Activated naive CD8-positive, alpha-beta T cell treated with anti-CD3 and anti-CD28 coated beads, Interleukin-2, amount 50 U/mL, for 16 hours (primary cell): ENCODE measurements around the gene EXOC3.

Experiments
- DNase-seq: peaks from one replicate; pipeline ENCODE4 v3.0.0-alpha.2; 2020; ENCODE audit warnings: low read depth, low spot score

EXOC3 gene

DNA sequence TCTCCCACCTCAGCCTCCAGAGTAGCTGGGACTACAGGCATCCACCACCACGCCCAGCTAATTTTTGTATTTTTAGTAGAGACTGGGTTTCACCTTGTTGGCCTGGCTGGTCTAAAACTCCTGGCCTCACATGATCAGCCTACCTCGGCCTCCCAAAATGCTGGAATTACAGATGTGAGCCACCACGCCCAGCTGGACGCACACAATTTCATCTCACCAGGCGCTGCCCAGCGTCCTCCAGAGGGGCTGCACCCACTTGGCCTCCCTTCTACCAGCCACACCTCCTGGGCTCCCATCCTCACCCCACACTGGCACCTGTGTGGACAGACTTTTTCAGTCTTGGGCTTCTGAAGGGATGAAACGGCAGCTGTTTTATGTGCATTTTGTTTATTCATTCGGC lies 3.8 kb upstream of the EXOC3 start:
- no peak for DNase-seq

DNA sequence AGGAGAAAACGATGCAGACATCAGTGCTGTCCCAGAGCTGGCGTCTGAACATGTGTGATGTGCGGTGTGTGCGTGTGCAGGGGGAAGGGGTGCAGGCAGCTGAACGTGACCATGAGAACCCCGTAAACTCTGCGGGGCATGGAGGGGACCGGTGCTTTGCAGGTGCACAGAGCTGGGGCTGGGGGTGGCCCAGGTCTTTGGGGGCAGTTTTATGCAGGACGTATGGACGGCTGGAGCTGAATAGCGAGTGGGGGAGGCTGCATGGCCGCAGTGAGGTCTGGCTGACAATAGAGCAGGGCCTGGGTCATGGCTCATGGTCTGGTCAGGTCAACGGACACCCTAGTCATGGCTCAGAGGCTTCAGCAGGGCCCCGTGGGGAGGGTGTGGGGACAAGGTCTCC lies 3.3 kb upstream of the EXOC3 start:
- no peak for DNase-seq

- DNase-seq = no peak
Measured at GRCh38 chr5:440401-441201, 2.4 kb upstream of the EXOC3 start.

GRCh38 chr5:441996-442334 lies 1.0 kb upstream of the EXOC3 start:
- DNase-seq = no peak

DNA sequence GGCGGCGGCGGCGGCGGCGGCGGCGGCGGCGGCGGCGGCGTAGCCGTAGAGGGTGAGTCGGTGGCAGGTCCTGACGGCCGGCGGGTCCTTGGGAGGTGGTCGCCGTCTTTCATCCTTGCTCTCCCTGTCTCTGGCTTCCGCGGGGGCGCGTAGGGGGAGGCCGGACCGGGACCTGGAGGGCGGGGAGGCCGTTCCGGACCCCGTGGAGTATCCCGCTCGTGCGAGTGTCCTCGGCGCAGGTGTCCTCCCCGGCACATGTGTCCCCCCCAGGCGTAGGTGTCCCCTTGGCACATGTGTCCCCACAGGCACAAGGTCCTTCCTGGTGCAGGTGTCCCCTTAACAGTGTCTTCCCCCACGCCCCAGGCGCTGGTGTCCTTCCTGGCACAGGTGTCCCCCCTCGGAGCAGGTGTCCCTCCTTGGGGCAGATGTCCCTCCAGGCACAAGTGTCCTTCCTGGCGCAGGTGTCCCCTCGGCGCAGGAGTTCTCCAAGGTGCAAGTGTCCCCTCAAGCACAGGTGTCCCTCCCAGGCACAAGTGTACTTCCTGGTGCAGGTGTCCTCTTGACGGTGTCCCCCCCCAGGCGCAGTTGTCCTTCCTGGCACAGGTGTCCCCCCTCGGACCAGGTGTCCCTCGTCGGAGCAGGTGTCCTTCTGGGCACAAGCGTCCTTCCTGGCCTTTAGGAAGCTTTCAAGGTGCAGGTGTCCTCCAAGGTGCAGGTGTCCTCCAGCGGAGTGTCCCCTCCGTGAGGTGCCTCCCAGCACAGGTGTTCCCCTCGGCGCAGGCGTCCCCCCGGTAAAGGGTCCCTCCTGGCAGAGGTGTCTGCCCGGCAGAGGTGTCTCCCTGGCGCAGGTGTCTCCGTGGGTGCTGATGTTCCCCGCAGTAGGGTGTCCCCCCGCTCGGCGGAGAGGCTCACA lies 519 bp downstream of the EXOC3 start:
- DNase-seq = no peak

- DNase-seq = no peak
Measured at GRCh38 chr5:444226-444625, 1.2 kb downstream of the EXOC3 start.

DNA sequence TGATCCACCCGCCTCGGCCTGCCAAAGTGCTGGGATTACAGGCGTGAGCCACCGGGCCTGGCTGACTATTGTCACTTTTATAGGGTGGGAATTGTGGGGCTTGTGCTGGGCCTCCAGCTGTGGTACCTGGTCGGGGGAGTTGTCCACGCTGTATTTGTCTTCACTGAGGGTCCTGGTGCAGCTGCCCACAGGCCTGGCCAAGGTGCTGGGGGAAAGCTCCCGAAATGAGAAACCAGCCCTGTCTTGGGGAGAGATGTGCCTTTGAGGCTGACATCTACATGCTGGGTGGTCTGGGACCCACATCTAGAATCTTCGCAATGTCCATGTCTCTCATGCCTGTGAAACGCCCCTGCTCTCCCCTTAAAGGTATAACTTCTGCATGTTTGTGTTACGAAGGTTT lies 2.6 kb downstream of the EXOC3 start:
- DNase-seq = no peak

- no peak for DNase-seq
Measured at GRCh38 chr5:446066-446882, 3.3 kb downstream of the EXOC3 start.

- DNase-seq = no peak
Measured at GRCh38 chr5:446883-447263, 3.9 kb downstream of the EXOC3 start.

GRCh38 chr5:447501-447900 lies 4.5 kb downstream of the EXOC3 start:
- DNase-seq = no peak

GRCh38 chr5:448061-448765 lies 5.2 kb downstream of the EXOC3 start:
- DNase-seq = no peak

DNA sequence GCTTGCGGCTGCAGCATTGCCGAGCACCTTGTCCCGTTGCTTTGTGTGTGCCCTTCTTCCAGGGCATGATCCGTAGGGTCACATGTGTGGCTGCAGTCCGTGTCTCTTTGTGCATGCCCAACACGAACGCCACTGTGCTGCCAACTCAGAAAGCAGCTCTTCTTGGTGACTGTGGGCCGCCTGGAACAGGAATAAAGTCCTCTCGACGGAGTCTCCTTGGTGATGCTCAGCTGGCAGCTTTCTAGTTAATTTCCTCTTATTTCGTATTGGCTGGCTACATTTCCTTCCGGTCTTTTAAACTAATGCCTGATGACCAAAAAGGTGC lies 5.8 kb downstream of the EXOC3 start:
- DNase-seq = no peak

GRCh38 chr5:449151-449550 lies 6.2 kb downstream of the EXOC3 start:
- no peak for DNase-seq

- DNase-seq = no peak
Measured at GRCh38 chr5:451587-452458, 8.8 kb downstream of the EXOC3 start.

DNA sequence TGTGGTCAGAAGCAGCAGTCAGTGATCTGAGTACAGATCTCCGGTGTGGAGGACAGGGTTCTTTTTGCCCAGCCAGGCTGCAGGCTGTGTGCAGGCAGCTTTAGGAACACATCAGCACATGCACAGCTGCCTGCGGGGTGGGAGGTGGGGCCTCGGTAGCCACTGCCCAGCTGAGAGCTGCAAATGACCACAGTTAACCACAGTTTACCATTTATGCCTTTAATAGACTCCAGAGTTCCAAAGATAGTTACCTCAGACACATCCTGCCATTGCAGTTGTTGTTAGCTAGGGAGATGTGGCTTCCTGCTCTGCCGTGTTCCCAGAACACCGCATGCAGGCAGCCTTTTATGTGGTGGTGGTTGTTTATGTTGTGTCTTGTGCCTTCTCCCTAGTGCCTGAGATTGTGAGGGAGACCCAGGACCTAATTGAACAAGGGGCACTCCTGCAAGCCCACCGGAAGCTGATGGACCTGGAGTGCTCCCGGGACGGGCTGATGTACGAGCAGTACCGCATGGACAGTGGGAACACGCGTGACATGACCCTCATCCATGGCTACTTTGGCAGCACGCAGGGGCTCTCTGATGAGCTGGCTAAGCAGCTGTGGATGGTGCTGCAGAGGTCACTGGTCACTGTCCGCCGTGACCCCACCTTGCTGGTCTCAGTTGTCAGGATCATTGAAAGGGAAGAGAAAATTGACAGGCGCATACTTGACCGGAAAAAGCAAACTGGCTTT lies 10.2 kb downstream of the EXOC3 start:
- DNase-seq = no peak

DNA sequence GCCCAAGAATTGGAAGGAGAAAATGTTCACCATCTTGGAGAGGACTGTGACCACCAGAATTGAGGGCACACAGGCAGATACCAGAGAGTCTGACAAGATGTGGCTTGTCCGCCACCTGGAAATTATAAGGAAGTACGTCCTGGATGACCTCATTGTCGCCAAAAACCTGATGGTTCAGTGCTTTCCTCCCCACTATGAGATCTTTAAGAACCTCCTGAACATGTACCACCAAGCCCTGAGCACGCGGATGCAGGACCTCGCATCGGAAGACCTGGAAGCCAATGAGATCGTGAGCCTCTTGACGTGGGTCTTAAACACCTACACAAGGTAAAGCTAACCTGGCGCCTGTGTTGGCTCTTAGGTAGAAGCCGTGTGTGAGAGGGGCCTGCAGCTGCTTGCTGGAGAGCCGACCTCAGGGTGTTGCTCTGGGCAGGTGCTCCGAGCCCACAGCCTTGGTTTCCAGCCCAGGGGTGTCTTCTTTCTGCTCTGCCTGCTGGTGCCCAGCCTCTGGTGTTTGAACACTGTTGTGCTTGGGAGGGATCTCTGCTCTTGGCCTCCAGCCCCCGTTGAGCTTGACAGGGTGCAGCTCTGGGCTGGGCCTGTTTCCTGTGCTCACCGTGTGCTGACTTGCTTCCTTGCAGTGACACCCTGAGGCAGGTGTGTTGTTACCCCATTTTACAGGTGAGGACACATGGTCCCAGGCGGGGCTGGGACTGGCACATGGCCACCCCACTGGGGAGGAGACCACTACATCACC lies 10.9 kb downstream of the EXOC3 start:
- DNase-seq = no peak

- DNase-seq = no peak
Measured at GRCh38 chr5:454936-455335, 12.0 kb downstream of the EXOC3 start.

DNA sequence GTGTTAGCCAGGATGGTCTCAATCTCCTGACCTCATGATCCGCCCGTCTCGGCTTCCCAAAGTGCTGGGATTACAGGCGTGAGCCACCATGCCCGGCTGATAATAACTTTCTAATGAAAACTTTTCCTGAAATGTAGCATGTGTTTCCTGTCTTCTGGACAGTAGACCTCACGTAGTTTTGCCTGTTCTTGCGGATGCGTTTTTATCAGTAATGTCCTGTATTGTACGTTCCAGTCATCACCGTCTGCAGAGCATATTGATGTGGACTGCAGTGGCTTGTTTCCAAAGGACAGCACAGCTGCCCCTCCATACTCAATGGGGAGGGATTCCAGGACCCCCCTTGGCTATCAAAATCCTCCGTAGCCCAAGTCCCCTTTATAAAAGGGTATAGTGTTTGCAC lies 12.8 kb downstream of the EXOC3 start:
- DNase-seq = no peak
